ENCODE results near the gene DNAJC13.

DNAJC13 gene

DNA sequence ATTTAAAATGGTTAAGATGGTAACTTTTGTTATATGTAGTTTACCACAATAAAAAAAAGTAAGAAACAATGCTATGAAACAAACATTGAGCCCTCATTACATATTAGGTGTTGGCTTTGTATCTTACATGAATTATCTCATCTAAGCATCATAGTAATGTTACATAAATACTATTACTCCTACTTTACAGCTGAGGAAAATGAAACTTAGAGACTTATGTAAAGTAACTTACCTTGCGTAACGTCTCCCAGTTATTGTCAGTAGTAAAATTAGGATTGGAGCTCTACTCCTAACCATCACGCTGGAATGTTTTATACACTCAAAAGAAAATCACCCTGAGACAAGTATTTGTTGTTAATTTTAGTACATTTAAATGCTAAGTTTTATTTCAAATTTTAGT lies 42.2 kb downstream of the DNAJC13 start:
- H3K36me3 ChIP-seq (ENCODE audit: control insufficient read depth in 1 of 2, insufficient read depth in 2 of 2, low read length in 2 of 2) = peaks cover 34 to 56% of the 10 kb centered on the region in 2 donors
- no peaks in the 10 kb centered on the region for H3K27me3 ChIP-seq (ENCODE audit: control insufficient read depth in 1 of 2, insufficient read depth in 2 of 2, low read length in 2 of 2)

DNA sequence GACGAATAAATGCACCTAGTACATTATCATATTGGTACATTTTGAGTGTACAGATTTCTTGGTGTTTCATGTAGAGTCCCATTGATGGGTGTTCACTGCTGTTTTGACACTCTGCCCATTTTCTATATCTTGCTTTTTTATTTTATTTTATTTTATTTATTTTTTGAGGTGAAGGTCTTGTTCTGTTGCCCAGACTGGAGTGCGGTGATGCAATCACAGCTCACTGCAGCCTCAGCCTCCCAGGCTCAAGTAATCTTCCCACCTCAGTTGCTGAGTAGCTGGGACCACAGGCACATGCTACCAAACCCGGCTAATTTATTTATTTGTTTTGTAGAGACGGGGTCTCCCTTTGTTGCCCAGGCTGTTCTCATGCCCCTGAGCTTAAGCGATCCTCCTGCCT lies 44.2 kb downstream of the DNAJC13 start:
- Histone ChIP-seq H3K9me3 (ENCODE audit: control insufficient read depth in 1 of 2, low read length in 2 of 2) (no peaks in the 10 kb centered on the region), H3K4me3 (ENCODE audit: low read depth in 1 of 2, low read length in 2 of 2) (no peak overlapping the region), H3K27ac (ENCODE audit: low read depth, low read length) (no peak overlapping the region), H3K4me1 (ENCODE audit: control insufficient read depth in 1 of 2, insufficient read depth in 2 of 2, low read length in 2 of 2) (peaks cover 0 to 3% of the 10 kb centered on the region in 2 donors), H3K36me3 (ENCODE audit: control insufficient read depth in 1 of 2, insufficient read depth in 2 of 2, low read length in 2 of 2) (peaks cover 21 to 46% of the 10 kb centered on the region in 2 donors), H3K9ac (ENCODE audit: low read depth in 1 of 2, low read length in 2 of 2) (no peak overlapping the region), H3K27me3 (ENCODE audit: control insufficient read depth in 1 of 2, insufficient read depth in 2 of 2, low read length in 2 of 2) (no peaks in the 10 kb centered on the region)

More for the DNA sequence above, 42.2 kb downstream of the DNAJC13 start:
- Histone ChIP-seq H3K9ac (ENCODE audit: low read depth in 1 of 2, low read length in 2 of 2) (no peak overlapping the region), H3K9me3 (ENCODE audit: control insufficient read depth in 1 of 2, low read length in 2 of 2) (no peaks in the 10 kb centered on the region), H3K4me1 (ENCODE audit: control insufficient read depth in 1 of 2, insufficient read depth in 2 of 2, low read length in 2 of 2) (no peaks in the 10 kb centered on the region), H3K4me3 (ENCODE audit: low read depth in 1 of 2, low read length in 2 of 2) (no peak overlapping the region), H3K27ac (ENCODE audit: low read depth, low read length) (no peak overlapping the region)

DNA sequence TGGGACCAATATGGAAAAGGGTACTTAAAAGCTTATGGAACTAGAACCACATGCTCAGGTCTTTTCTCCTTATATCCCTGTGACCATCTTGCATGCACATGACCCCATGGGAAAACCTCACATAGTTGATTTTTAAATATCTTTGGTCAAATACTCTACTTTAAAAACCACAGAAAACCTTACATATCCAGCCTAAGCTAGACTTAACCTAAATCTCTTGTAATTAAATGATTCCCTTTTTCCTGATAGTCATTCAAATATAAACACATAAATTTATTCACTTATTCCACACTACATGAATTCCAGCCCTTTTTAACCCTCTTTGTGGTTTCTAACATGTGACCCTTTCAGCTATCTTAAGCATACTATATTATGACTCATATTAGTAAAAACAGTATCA lies 46.8 kb downstream of the DNAJC13 start:
- no peak overlapping the region for H3K27ac ChIP-seq (ENCODE audit: low read depth, low read length)
- H3K4me1 ChIP-seq (ENCODE audit: control insufficient read depth in 1 of 2, insufficient read depth in 2 of 2, low read length in 2 of 2) = peaks cover 0 to 3% of the 10 kb centered on the region in 2 donors
- H3K4me3 ChIP-seq (ENCODE audit: low read depth in 1 of 2, low read length in 2 of 2) = no peak overlapping the region
- no peaks in the 10 kb centered on the region for H3K9me3 ChIP-seq (ENCODE audit: control insufficient read depth in 1 of 2, low read length in 2 of 2)
- peaks cover 13 to 44% of the 10 kb centered on the region in 2 donors for H3K36me3 ChIP-seq (ENCODE audit: control insufficient read depth in 1 of 2, insufficient read depth in 2 of 2, low read length in 2 of 2)
- H3K27me3 ChIP-seq (ENCODE audit: control insufficient read depth in 1 of 2, insufficient read depth in 2 of 2, low read length in 2 of 2) = no peaks in the 10 kb centered on the region
- H3K9ac ChIP-seq (ENCODE audit: low read depth in 1 of 2, low read length in 2 of 2) = no peak overlapping the region

DNA sequence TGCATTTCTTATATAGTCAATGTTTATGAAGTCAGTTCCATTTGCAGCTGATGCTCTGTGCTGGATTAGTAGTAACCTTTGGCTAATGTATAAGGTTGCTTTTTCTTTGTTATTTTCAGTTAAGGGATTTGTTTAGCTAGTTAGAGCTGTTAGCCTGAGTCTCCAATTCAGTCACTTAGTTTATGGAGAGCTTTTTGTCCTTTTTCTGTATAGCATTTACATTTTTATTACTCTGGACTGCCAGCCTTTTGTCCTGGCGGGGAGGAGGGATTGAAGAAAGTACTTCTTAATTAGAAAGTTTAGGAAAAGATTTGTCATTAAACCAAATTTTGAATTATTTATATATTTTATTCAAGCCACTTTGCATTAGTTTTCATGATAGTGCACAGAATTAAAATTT lies 52.0 kb downstream of the DNAJC13 start:
- Histone ChIP-seq H3K9me3 (ENCODE audit: control insufficient read depth in 1 of 2, low read length in 2 of 2) (no peaks in the 10 kb centered on the region), H3K9ac (ENCODE audit: low read depth in 1 of 2, low read length in 2 of 2) (no peak overlapping the region), H3K36me3 (ENCODE audit: control insufficient read depth in 1 of 2, insufficient read depth in 2 of 2, low read length in 2 of 2) (peaks cover 6 to 34% of the 10 kb centered on the region in 2 donors), H3K27me3 (ENCODE audit: control insufficient read depth in 1 of 2, insufficient read depth in 2 of 2, low read length in 2 of 2) (no peaks in the 10 kb centered on the region), H3K4me3 (ENCODE audit: low read depth in 1 of 2, low read length in 2 of 2) (no peak overlapping the region), H3K4me1 (ENCODE audit: control insufficient read depth in 1 of 2, insufficient read depth in 2 of 2, low read length in 2 of 2) (peaks cover 0 to 3% of the 10 kb centered on the region in 2 donors), H3K27ac (ENCODE audit: low read depth, low read length) (no peak overlapping the region)

DNA sequence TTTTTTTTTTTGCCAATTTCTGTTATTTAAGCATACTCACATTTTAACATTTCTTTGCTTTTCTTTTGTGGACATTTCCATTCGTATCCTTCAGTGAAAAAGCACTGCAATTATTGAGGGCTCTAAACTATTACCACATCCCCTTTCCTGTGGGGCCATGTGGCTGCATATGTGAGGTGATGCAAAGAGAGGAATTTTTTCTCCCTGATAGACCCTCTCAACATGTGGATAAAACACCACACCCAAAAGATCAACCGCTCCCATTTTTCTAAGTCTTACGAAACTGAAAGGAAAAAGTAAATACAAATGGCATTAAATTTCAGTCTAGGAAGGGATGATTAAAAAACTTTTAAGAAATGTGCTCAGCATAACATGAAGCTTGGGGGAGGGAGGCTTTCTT lies 68.8 kb downstream of the DNAJC13 start:
- H3K4me3 ChIP-seq (ENCODE audit: low read depth in 1 of 2, low read length in 2 of 2) = no peak overlapping the region
- no peaks in the 10 kb centered on the region for H3K27me3 ChIP-seq (ENCODE audit: control insufficient read depth in 1 of 2, insufficient read depth in 2 of 2, low read length in 2 of 2)
- no peak overlapping the region for H3K9ac ChIP-seq (ENCODE audit: low read depth in 1 of 2, low read length in 2 of 2)
- no peak overlapping the region for H3K27ac ChIP-seq (ENCODE audit: low read depth, low read length)
- no peaks in the 10 kb centered on the region for H3K9me3 ChIP-seq (ENCODE audit: control insufficient read depth in 1 of 2, low read length in 2 of 2)
- peaks cover 0 to 6% of the 10 kb centered on the region in 2 donors for H3K4me1 ChIP-seq (ENCODE audit: control insufficient read depth in 1 of 2, insufficient read depth in 2 of 2, low read length in 2 of 2)
- peaks cover 19 to 43% of the 10 kb centered on the region in 2 donors for H3K36me3 ChIP-seq (ENCODE audit: control insufficient read depth in 1 of 2, insufficient read depth in 2 of 2, low read length in 2 of 2)

DNA sequence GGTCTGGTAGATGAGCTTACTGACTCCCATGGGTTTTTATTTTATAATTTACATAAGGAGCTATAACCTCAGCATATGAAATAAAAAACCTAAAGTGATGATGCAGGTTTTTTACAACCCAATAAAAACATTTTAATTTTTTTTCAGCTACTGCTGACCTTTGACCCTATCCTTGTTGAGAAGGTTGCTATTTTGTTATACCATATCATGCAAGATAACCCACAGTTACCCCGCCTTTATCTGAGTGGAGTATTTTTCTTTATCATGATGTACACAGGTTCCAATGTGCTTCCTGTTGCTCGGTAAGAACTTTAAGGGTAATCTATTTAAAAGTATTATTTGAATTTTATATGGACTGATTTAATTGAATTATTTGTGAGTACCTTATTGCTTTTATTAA lies 70.8 kb downstream of the DNAJC13 start:
- Histone ChIP-seq H3K4me3 (ENCODE audit: low read depth in 1 of 2, low read length in 2 of 2) (no peak overlapping the region), H3K4me1 (ENCODE audit: control insufficient read depth in 1 of 2, insufficient read depth in 2 of 2, low read length in 2 of 2) (peaks cover 0 to 6% of the 10 kb centered on the region in 2 donors), H3K9me3 (ENCODE audit: control insufficient read depth in 1 of 2, low read length in 2 of 2) (no peaks in the 10 kb centered on the region), H3K27me3 (ENCODE audit: control insufficient read depth in 1 of 2, insufficient read depth in 2 of 2, low read length in 2 of 2) (no peaks in the 10 kb centered on the region), H3K27ac (ENCODE audit: low read depth, low read length) (no peak overlapping the region), H3K36me3 (ENCODE audit: control insufficient read depth in 1 of 2, insufficient read depth in 2 of 2, low read length in 2 of 2) (peaks cover 28 to 37% of the 10 kb centered on the region in 2 donors), H3K9ac (ENCODE audit: low read depth in 1 of 2, low read length in 2 of 2) (no peak overlapping the region)

DNA sequence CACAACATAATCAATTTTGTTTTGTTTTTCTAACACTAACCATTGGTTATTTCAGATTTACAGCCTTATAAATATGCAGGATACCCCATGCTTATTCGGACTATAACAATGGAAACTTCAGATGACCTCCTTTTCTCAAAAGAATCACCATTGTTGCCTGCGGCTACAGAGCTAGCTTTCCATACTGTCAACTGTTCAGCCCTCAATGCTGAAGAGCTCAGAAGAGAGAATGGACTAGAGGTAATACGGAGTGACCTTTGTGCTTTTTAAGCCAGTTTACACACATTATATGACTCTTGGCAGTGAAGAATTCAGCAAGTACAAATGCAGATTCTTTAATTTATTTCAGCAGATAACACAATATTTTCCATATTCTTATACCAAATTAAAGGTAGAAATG lies 81.8 kb downstream of the DNAJC13 start:
- H3K27ac ChIP-seq (ENCODE audit: low read depth, low read length) = no peak overlapping the region
- no peak overlapping the region for H3K9ac ChIP-seq (ENCODE audit: low read depth in 1 of 2, low read length in 2 of 2)
- no peaks in the 10 kb centered on the region for H3K27me3 ChIP-seq (ENCODE audit: control insufficient read depth in 1 of 2, insufficient read depth in 2 of 2, low read length in 2 of 2)
- no peaks in the 10 kb centered on the region for H3K4me1 ChIP-seq (ENCODE audit: control insufficient read depth in 1 of 2, insufficient read depth in 2 of 2, low read length in 2 of 2)
- H3K36me3 ChIP-seq (ENCODE audit: control insufficient read depth in 1 of 2, insufficient read depth in 2 of 2, low read length in 2 of 2) = peaks cover 46 to 69% of the 10 kb centered on the region in 2 donors
- H3K9me3 ChIP-seq (ENCODE audit: control insufficient read depth in 1 of 2, low read length in 2 of 2) = no peaks in the 10 kb centered on the region
- no peak overlapping the region for H3K4me3 ChIP-seq (ENCODE audit: low read depth in 1 of 2, low read length in 2 of 2)

DNA sequence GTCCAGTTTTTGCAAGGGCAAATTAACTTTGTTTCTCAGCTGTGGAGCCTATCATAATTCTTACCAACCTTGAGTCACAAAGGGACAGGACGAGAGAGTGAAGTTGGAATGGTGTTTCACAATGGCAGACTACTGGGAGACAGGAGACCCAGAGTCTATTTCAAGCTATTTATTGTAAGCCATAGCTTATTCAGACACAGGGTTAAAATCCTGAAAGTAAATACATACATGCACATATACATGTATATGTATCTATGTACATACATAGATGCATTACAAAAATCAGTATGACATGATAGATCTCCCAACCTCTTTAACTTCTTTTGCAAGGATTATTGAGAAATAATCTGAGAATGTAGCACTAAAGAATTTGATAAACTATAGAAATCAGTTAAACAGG lies 86.3 kb downstream of the DNAJC13 start:
- H3K9ac ChIP-seq (ENCODE audit: low read depth in 1 of 2, low read length in 2 of 2) = no peak overlapping the region
- H3K4me3 ChIP-seq (ENCODE audit: low read depth in 1 of 2, low read length in 2 of 2) = no peak overlapping the region
- H3K4me1 ChIP-seq (ENCODE audit: control insufficient read depth in 1 of 2, insufficient read depth in 2 of 2, low read length in 2 of 2) = peaks cover 0 to 7% of the 10 kb centered on the region in 2 donors
- H3K27me3 ChIP-seq (ENCODE audit: control insufficient read depth in 1 of 2, insufficient read depth in 2 of 2, low read length in 2 of 2) = no peaks in the 10 kb centered on the region
- peaks cover 32 to 56% of the 10 kb centered on the region in 2 donors for H3K36me3 ChIP-seq (ENCODE audit: control insufficient read depth in 1 of 2, insufficient read depth in 2 of 2, low read length in 2 of 2)
- no peaks in the 10 kb centered on the region for H3K9me3 ChIP-seq (ENCODE audit: control insufficient read depth in 1 of 2, low read length in 2 of 2)
- no peak overlapping the region for H3K27ac ChIP-seq (ENCODE audit: low read depth, low read length)

DNA sequence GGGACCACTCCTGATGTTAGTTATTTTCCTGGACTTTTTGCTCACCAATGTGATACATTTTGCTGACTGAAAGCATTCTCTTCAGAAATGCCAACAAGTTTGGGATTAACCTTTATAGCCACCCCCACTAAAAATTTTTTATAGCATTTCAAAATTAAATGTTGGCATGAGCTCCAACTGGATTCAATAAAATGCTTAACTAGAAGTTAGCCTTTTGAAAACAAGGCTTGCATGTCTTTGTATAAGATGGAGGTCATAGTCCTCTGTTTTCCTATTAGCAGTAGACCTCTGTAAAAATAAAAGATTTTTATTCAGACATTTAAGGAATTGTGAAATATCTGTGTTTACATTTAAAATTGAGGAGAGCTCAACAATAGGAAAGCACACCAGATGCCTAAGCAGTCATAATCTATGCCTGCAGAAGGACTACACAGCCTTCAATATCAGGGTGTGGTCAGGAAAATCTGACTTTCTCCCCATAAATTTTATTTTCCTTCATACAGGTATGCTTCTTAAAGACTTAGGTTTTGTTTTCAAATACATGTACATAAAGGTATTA lies 87.2 kb downstream of the DNAJC13 start:
- peaks cover 32 to 60% of the 10 kb centered on the region in 2 donors for H3K36me3 ChIP-seq (ENCODE audit: control insufficient read depth in 1 of 2, insufficient read depth in 2 of 2, low read length in 2 of 2)
- no peaks in the 10 kb centered on the region for H3K27me3 ChIP-seq (ENCODE audit: control insufficient read depth in 1 of 2, insufficient read depth in 2 of 2, low read length in 2 of 2)
- no peak overlapping the region for H3K9ac ChIP-seq (ENCODE audit: low read depth in 1 of 2, low read length in 2 of 2)
- peaks cover 0 to 7% of the 10 kb centered on the region in 2 donors for H3K4me1 ChIP-seq (ENCODE audit: control insufficient read depth in 1 of 2, insufficient read depth in 2 of 2, low read length in 2 of 2)
- H3K27ac ChIP-seq (ENCODE audit: low read depth, low read length) = no peak overlapping the region
- H3K4me3 ChIP-seq (ENCODE audit: low read depth in 1 of 2, low read length in 2 of 2) = no peak overlapping the region
- H3K9me3 ChIP-seq (ENCODE audit: control insufficient read depth in 1 of 2, low read length in 2 of 2) = no peaks in the 10 kb centered on the region

DNA sequence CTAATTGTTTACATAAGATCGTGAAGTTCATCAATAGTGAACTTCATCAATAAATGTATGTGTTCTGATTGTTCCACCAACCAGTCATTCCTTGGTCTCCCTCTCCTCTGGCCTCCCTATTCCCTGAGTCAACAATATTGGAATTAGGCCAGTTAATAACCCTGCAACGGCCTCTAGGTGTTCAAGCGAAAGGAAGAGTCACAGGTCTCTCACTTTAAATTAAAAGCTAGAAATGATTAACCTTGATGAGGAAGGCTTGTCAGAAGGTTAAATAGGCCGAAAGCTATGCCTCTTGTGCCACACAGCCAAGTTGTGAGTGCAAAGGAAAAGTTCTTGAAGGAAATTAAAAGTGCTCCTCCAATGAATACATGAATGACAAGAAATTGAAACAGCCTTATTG lies 90.4 kb downstream of the DNAJC13 start:
- no peak overlapping the region for H3K4me3 ChIP-seq (ENCODE audit: low read depth in 1 of 2, low read length in 2 of 2)
- H3K27me3 ChIP-seq (ENCODE audit: control insufficient read depth in 1 of 2, insufficient read depth in 2 of 2, low read length in 2 of 2) = no peaks in the 10 kb centered on the region
- no peaks in the 10 kb centered on the region for H3K9me3 ChIP-seq (ENCODE audit: control insufficient read depth in 1 of 2, low read length in 2 of 2)
- no peak overlapping the region for H3K27ac ChIP-seq (ENCODE audit: low read depth, low read length)
- no peak overlapping the region for H3K9ac ChIP-seq (ENCODE audit: low read depth in 1 of 2, low read length in 2 of 2)
- H3K36me3 ChIP-seq (ENCODE audit: control insufficient read depth in 1 of 2, insufficient read depth in 2 of 2, low read length in 2 of 2) = peaks cover 22 to 46% of the 10 kb centered on the region in 2 donors
- H3K4me1 ChIP-seq (ENCODE audit: control insufficient read depth in 1 of 2, insufficient read depth in 2 of 2, low read length in 2 of 2) = peaks cover 0 to 7% of the 10 kb centered on the region in 2 donors
